NT2/D1 (cell line): ENCODE results near the gene RNF144B.

Experiments
- DNase-seq: peaks from one replicate; pipeline ENCODE4 v3.0.0-alpha.2; 2011; ENCODE audit warnings: low read depth, low spot score
- H3K27me3 ChIP-seq: 2 replicates; pipeline ENCODE4 v1.6.0; 2011; ENCODE audit warnings: mild to moderate bottlenecking; ENCODE audit not compliant: insufficient read length, insufficient read depth
- H3K36me3 ChIP-seq: 2 replicates; pipeline ENCODE4 v1.6.1; 2011; ENCODE audit warnings: mild to moderate bottlenecking, low read length, mixed read lengths; ENCODE audit not compliant: insufficient read depth, insufficient read length
- H3K4me1 ChIP-seq: 2 replicates; pipeline ENCODE4 v1.5.1; 2011; ENCODE audit not compliant: insufficient read depth, insufficient read length
- H3K4me3 ChIP-seq: 2 replicates; pipeline ENCODE4 v1.5.1; 2011; ENCODE audit warnings: low read depth; ENCODE audit not compliant: insufficient read length
- H3K9ac ChIP-seq: 2 replicates; pipeline ENCODE4 v1.6.0; 2011; ENCODE audit warnings: low read depth; ENCODE audit not compliant: insufficient read length
- H3K9me3 ChIP-seq: 2 replicates; pipeline ENCODE4 v1.5.1; 2011; ENCODE audit warnings: mild to moderate bottlenecking, low read length; ENCODE audit not compliant: insufficient read depth
- SUZ12 ChIP-seq: IDR thresholded peaks from 2 replicates; pipeline ENCODE4 v1.6.1; 2011; ENCODE audit not compliant: insufficient read length, insufficient read depth; ENCODE audit errors: extremely low read depth
- YY1 ChIP-seq: IDR thresholded peaks from 2 replicates; pipeline ENCODE4 v1.6.1; 2011; ENCODE audit not compliant: insufficient read length, insufficient read depth
- ZNF274 ChIP-seq: IDR thresholded peaks from 2 replicates; pipeline ENCODE4 v1.6.1; 2011; ENCODE audit warnings: mild to moderate bottlenecking, low read depth, low read length

The RNF144B gene

DNA sequence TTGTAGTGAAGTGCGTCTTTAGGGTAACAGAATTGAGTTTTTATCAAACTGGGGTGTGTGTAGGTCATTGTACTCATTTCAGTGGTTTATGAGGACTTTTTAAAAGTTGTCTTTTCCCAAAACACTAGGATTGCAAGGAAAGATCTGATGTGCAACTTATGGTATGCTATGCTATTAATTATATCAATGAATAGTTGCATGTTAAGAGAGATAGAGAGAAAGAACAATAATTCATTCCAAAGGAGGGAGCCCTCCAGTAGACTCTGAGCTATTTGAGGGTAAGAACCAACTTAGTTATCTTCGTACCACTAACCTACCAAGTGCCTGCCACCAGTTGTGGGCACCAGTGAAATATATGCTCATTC, 117.1 kb downstream of the RNF144B start:
- Histone ChIP-seq H3K4me1 (no peaks in the 10 kb centered on the region), H3K4me3 (no peak overlapping the region), H3K9me3 (no peaks in the 10 kb centered on the region), H3K9ac (no peak overlapping the region), H3K27me3 (no peaks in the 10 kb centered on the region), H3K36me3 (no peaks in the 10 kb centered on the region)
- no peak for DNase-seq
- no peak for TF ChIP-seq ZNF274
- no peak for TF ChIP-seq SUZ12
- no peak for TF ChIP-seq YY1

DNA sequence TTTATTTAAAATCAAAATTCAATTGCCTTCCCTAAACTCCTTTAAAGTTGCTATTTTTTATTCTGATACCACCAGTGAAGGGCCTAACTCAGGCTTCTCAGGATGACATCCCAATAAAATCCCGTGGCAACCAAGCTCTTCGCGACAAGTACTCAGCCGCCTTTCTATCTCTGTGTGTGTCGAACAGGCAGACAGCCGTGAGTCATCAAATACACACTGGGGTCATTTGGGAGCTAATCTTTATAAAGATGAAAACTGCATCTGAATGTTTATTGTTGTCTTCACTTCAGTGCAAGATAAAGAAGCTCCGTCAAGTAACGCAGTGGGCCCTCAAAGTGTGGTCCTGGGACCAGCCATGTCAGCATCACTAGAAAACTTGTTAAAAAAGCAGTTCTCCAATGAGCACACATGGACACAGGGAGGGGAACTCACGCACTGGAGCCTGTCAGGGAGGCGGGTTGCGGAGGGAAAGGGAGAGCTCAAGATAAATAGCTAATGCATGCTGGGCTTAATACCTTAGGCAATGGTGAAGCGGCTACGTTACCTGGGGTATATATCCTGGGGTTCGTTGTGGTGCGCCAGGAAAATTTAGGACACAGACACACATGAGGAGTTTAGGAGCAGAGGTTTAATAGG, 119.3 kb downstream of the RNF144B start:
- Histone ChIP-seq H3K9me3 (no peaks in the 10 kb centered on the region), H3K9ac (no peak overlapping the region), H3K36me3 (no peaks in the 10 kb centered on the region), H3K4me3 (no peak overlapping the region), H3K27me3 (no peaks in the 10 kb centered on the region), H3K4me1 (no peaks in the 10 kb centered on the region)
- TF ChIP-seq ZNF274 (no peak), YY1 (no peak), SUZ12 (no peak)
- no peak for DNase-seq

DNA sequence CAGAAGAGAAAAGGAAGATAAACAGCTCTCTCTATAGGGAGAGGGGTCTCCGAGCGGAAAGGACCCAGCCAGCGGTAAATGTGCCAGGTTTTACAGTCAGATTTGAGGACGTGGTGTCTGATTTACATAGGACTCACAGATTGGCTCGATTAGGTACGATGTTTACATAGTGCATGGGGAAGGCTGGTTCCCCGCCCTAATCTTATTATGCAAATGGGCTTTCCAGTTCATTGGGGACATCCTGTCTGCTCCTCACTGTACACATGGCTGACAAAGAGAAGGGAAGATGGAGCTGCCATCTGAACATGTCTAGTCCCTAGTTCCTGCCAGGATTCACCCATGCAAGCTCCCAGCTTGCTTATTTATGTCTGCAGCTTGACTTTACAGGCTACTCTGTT, 119.9 kb downstream of the RNF144B start:
- no peak for TF ChIP-seq ZNF274
- no peak for TF ChIP-seq SUZ12
- no peaks in the 10 kb centered on the region for H3K9me3 ChIP-seq
- no peak overlapping the region for H3K4me3 ChIP-seq
- no peak for DNase-seq
- H3K36me3 ChIP-seq = no peaks in the 10 kb centered on the region
- no peaks in the 10 kb centered on the region for H3K4me1 ChIP-seq
- H3K27me3 ChIP-seq = no peaks in the 10 kb centered on the region
- H3K9ac ChIP-seq = no peak overlapping the region

DNA sequence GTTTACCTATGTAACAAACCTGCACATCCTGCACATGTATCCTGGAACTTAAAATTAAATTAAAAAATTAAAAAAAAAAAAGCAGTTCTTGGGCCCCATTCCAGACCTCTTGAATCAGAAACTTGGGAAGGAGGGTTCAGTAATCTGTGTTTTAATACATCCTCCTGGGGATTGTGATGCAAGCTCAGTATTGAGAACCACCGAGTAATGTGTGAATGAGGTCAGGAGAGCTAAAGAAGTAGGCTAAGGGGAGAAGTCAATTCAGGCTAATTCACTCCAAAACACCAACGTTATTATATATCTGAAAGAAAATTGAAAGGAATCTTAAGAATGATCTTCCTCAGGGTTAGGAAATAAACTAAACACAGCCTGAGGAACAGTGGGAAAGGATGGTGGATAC, 120.4 kb downstream of the RNF144B start:
- no peaks in the 10 kb centered on the region for H3K36me3 ChIP-seq
- DNase-seq = no peak
- no peaks in the 10 kb centered on the region for H3K4me1 ChIP-seq
- no peak overlapping the region for H3K4me3 ChIP-seq
- no peaks in the 10 kb centered on the region for H3K9me3 ChIP-seq
- H3K27me3 ChIP-seq = no peaks in the 10 kb centered on the region
- TF ChIP-seq SUZ12 (no peak), ZNF274 (no peak), YY1 (no peak)
- no peak overlapping the region for H3K9ac ChIP-seq

DNA sequence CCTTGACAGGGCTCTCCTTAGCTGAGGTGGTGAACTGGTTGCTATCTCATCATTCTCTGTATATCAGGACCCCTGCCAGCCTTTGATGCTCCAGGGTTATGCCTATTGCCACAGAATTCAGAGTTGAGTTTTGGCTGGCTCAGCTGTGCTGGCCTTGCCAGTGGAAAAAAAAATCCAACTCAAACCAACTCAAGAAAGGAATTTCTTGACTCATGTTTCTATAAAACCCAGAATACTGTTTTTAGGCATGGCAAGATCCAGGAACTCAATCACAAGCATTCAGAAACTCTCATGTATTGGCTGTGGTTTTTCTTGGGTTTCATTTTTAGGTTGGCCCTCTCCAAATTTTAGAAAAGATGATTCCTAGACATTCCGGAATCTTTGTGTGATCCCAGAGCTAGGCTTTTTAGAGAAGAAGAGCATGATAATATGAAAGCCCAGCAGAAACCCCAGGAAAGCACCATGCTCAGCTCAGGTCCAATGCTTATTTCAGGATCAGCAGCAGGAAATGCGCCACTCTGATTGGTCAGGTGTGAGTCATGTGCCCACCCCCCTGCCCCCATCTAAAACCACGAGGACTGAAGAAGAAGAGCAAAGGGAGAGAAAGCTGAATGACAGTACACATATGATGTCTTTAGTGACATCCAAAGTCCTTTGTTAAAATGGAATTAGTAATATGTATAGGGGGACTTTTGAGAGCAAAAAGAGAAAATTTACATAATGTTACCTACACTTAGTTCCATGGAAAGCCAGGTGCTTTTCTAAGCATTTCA, 122.9 kb downstream of the RNF144B start:
- Histone ChIP-seq H3K4me1 (no peaks in the 10 kb centered on the region), H3K36me3 (no peaks in the 10 kb centered on the region), H3K4me3 (no peak overlapping the region), H3K9me3 (no peaks in the 10 kb centered on the region), H3K9ac (no peak overlapping the region), H3K27me3 (no peaks in the 10 kb centered on the region)
- DNase-seq = no peak
- TF ChIP-seq YY1 (no peak), SUZ12 (no peak), ZNF274 (no peak)

DNA sequence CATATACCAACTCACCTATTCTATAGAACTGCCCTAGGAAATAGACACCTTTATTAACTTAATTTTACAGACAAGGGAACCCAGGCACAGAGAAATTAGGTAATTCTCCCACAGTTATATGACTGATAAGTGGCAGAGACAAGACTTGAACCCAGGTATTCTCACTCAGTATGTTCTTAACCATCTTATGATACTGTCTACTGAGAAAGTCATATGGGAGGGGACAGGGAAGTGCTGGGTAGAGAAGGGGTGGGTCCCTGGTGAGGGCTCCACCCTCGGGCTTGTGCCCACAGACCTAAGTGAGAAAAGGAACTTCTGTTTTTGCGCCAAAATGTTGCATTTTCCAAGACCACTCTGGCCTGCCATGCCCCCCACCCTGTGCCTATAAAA, 123.5 kb downstream of the RNF144B start:
- H3K9ac ChIP-seq = no peak overlapping the region
- H3K36me3 ChIP-seq = no peaks in the 10 kb centered on the region
- no peak overlapping the region for H3K4me3 ChIP-seq
- no peaks in the 10 kb centered on the region for H3K4me1 ChIP-seq
- no peak for TF ChIP-seq ZNF274
- no peak for TF ChIP-seq SUZ12
- TF ChIP-seq YY1 = no peak
- no peaks in the 10 kb centered on the region for H3K27me3 ChIP-seq
- no peak for DNase-seq
- no peaks in the 10 kb centered on the region for H3K9me3 ChIP-seq

DNA sequence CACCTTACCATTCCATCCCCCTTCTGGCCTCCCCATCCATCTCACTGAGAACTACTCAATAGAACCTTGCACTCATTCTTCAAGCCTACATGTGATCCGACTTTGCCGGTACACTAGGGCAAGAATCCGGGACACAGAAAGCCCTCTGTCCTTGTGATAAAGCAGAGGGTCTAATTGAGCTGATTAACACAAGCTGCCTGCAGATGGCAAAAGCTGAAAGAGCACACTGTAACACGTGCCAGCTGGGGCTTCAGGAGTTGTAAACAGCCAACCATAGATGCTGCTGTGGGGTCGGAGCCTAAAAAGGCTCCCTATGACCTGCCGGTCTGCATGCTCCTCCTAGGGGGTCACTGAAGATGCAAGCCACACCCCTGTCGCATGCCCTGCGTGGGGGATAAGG, 124.1 kb downstream of the RNF144B start:
- Histone ChIP-seq H3K4me3 (no peak overlapping the region), H3K27me3 (no peaks in the 10 kb centered on the region), H3K36me3 (no peaks in the 10 kb centered on the region), H3K9ac (no peak overlapping the region), H3K9me3 (no peaks in the 10 kb centered on the region), H3K4me1 (no peaks in the 10 kb centered on the region)
- TF ChIP-seq ZNF274 = no peak
- no peak for TF ChIP-seq SUZ12
- no peak for TF ChIP-seq YY1
- DNase-seq = no peak

DNA sequence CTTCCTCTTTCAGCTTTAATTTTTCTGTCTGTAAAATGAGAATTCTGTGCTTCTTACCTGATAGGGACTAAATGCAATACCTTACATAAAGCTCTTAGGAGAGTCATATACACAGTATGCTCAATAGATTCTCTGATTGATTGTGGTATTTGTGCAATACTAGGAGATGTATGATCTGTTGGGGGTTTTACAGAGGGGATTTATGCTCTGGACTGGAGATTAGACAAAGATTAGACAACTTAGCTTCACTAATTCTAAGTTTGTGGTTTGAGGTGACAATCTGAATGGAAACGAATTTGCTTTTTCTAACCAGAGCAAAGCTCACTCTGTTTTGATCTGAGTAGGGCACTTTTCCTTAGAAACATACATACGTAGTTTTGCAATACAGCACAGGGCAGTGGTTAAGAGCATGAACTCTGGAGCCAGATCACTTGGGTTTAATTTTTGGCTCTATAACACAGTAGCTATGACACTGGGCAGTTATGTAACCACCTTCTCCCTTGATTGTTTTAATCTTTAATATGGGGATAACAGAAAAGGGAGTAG, 126.2 kb downstream of the RNF144B start:
- no peaks in the 10 kb centered on the region for H3K4me1 ChIP-seq
- no peaks in the 10 kb centered on the region for H3K36me3 ChIP-seq
- TF ChIP-seq YY1 (no peak), SUZ12 (no peak), ZNF274 (no peak)
- H3K9me3 ChIP-seq = no peaks in the 10 kb centered on the region
- H3K27me3 ChIP-seq = no peaks in the 10 kb centered on the region
- no peak overlapping the region for H3K4me3 ChIP-seq
- H3K9ac ChIP-seq = no peak overlapping the region
- no peak for DNase-seq
